ENCODE results near the gene ERCC6. TPM values are rescaled to one million over a fixed set of nuclear protein-coding genes. Genes with fewer than 3 reads are reported as not detected.

Gene ERCC6
- total RNA-seq, 4 donors from 2014 or later: 27.9 to 50.2 (median 32.5) TPM

DNA sequence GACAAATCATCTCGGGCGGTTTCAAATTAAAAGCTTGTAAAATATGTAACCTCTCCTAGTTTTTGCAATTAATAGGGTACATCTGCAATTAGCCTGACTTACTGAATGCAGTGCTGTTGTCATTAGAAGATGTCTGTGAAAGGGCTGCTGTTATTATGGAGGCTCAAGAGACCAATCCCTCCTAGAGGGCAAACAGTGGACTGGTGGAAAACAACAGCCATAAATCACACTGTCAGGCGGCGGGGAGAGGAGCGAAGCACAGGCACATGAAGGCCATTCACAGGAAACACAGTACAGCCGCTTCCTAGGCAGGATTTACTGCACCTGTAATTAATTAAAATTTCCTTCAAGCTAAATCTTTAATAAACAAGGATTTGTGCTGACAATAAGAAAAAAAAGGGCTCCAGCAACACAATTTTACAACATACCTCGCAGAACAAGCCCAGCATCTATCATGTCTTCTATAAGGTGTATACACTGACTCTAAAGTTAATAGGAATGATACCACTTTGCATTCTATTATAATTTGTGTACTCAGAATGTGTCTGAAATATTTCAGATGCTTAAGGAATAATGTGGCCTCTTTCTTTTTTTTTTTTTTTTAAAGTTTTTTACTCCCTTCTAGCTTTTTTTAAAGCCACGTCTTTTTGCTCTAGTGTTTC is 50.7 kb downstream of the ERCC6 start:
- no peak for TF ChIP-seq POLR2A (IDR thresholded peaks at IDR 0.05)
- TF ChIP-seq, protein P1, sequence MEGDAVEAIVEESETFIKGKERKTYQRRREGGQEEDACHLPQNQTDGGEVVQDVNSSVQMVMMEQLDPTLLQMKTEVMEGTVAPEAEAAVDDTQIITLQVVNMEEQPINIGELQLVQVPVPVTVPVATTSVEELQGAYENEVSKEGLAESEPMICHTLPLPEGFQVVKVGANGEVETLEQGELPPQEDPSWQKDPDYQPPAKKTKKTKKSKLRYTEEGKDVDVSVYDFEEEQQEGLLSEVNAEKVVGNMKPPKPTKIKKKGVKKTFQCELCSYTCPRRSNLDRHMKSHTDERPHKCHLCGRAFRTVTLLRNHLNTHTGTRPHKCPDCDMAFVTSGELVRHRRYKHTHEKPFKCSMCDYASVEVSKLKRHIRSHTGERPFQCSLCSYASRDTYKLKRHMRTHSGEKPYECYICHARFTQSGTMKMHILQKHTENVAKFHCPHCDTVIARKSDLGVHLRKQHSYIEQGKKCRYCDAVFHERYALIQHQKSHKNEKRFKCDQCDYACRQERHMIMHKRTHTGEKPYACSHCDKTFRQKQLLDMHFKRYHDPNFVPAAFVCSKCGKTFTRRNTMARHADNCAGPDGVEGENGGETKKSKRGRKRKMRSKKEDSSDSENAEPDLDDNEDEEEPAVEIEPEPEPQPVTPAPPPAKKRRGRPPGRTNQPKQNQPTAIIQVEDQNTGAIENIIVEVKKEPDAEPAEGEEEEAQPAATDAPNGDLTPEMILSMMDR (IDR thresholded peaks at IDR 0.05): no peak
- Histone ChIP-seq H3K9me3 (no peaks in the 10 kb centered on the region), H3K36me3 (no peaks in the 10 kb centered on the region), H3K27ac (no peak overlapping the region), H3K27me3 (no peaks in the 10 kb centered on the region), H3K4me1 (no peaks in the 10 kb centered on the region), H3K4me3 (replicated peaks in 1 of 3) (no peak overlapping the region)
- intact Hi-C loops (cut with DNase I): no loop called here
- 92 to 95% methylated on average over 8 of the region's 8 CpGs for WGBS, 2 donors
- DNase-seq: no peak

DNA sequence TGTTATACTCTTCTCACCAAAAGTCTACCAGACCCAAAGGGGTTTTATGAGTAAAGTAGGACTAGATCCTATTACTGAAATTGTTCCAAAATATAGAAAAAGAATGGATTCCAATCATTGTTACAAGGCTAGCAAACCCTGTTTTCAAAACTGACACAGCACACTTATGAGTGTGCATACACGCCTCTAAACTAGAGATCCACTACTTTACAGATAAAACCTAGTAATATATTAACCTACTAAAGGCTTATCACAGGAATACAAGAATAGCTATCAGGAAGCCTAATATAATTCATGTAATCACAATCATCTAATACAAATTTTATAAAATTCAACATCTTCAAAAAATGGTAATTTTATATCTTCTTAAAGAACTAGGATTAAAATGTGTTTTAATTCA is 52.2 kb downstream of the ERCC6 start:
- Histone ChIP-seq H3K36me3 (peaks cover 0 to 3% of the 10 kb centered on the region in 2 donors), H3K4me3 (replicated peaks in 1 of 3) (no peak overlapping the region), H3K27me3 (no peaks in the 10 kb centered on the region), H3K4me1 (no peaks in the 10 kb centered on the region), H3K27ac (no peak overlapping the region), H3K9me3 (no peaks in the 10 kb centered on the region)
- TF ChIP-seq, protein P1 (IDR thresholded peaks at IDR 0.05): no peak
- TF ChIP-seq POLR2A (IDR thresholded peaks at IDR 0.05): no peak
- 92 to 96% methylated on average over 1 of the region's 1 CpG for WGBS, 2 donors
- no peak for DNase-seq
- intact Hi-C loops (cut with DNase I): no loop called here

DNA sequence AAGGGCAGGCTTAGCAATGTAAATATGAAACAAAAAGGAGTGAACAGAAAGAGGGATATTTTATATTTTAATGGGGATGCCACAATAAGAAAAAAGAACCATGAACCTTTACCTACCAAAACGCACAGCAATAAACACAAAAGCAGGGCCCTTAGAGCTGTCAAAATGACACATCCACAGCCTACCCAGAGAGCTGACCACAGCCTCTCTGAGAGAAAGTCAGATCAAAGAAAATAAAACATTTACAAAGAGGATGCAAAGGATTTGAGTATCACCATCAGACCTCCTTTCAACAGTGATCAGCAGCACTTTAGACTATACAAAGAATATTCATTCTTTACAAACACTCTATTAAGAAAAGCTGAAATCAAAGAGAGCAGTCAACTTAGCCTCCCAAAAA is 52.9 kb downstream of the ERCC6 start:
- 90 to 94% methylated on average over 1 of the region's 1 CpG for WGBS, 2 donors

DNA sequence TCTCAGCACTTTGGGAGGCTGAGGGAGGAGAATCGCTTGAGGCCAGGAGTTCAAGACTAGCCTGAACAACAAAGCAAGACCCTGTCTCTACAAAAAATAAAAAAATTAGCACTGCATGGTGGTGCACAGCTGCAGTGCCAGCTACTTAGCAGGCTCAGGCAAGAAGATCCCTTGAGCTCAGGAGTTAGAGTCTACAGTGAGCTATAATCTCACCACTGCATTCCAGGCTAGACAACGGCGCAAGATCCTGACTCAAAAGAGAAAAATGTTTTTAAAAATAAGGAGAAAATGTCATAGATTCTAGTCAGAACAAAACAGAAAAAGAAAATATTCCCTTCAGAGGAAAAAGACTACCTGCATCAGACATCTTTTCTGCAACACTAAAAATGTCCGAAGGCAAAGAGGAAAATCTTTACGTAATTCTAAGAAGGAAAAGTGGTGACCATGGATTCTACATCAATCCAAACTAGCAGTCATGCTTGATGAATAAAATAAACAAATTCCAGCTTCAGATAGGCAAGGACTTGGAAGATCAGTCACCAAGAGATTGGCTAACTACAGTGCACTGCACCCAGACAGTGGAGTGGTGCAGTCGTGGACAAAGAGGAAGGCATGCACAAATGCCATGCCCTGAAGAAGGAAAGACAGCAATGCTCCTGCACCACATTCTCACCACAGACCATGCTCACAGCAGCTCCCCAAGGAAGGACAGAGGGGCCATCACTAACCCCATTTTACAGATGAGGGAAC is 54.3 kb downstream of the ERCC6 start:
- no peak for DNase-seq
- no peak for TF ChIP-seq POLR2A (IDR thresholded peaks at IDR 0.05)
- TF ChIP-seq, protein P1 (IDR thresholded peaks at IDR 0.05): no peak
- intact Hi-C loops (cut with DNase I): no loop called here

More for the DNA sequence above, 52.9 kb downstream of the ERCC6 start:
- H3K27ac ChIP-seq: no peak overlapping the region
- H3K9me3 ChIP-seq: no peaks in the 10 kb centered on the region
- peaks cover 0 to 3% of the 10 kb centered on the region in 2 donors for H3K36me3 ChIP-seq
- intact Hi-C loops (cut with DNase I): no loop called here
- H3K27me3 ChIP-seq: no peaks in the 10 kb centered on the region
- H3K4me1 ChIP-seq: no peaks in the 10 kb centered on the region
- TF ChIP-seq POLR2A (IDR thresholded peaks at IDR 0.05): no peak
- TF ChIP-seq, protein P1 (IDR thresholded peaks at IDR 0.05): no peak
- no peak overlapping the region for H3K4me3 ChIP-seq (replicated peaks in 1 of 3)
- DNase-seq: no peak

DNA sequence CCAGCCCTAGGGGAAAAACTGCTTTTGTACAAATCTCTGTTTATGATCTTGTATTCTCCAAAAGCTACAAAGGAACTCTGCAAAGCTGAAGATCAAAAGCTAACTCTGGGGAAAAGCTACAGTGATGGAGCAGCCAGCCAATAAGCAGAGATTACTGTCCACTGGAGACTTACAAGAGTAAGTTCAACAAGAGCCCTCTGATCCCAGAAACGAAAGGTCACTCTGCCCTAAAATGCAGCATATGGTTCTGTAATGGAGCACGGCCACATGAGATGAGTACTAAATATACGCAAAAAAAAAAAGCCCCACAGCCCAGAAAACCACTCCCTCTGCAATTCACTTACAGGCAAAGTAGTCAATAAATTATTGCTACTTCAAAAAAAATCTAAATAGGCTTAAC is 60.1 kb downstream of the ERCC6 start:
- TF ChIP-seq POLR2A (IDR thresholded peaks at IDR 0.05): no peak
- TF ChIP-seq, protein P1 (IDR thresholded peaks at IDR 0.05): no peak
- peaks cover 22 to 31% of the 10 kb centered on the region in 2 donors for H3K36me3 ChIP-seq
- no peak overlapping the region for H3K27ac ChIP-seq
- no peaks in the 10 kb centered on the region for H3K4me1 ChIP-seq
- no peak overlapping the region for H3K4me3 ChIP-seq (replicated peaks in 1 of 3)
- no peak for DNase-seq
- WGBS, 2 donors: 88 to 90% methylated on average over 3 of the region's 3 CpGs
- intact Hi-C loops (cut with DNase I): no loop called here
- H3K27me3 ChIP-seq: no peaks in the 10 kb centered on the region
- no peaks in the 10 kb centered on the region for H3K9me3 ChIP-seq

More for the DNA sequence above, 54.3 kb downstream of the ERCC6 start:
- H3K9me3 ChIP-seq: no peaks in the 10 kb centered on the region
- no peak overlapping the region for H3K4me3 ChIP-seq (replicated peaks in 1 of 3)
- no peaks in the 10 kb centered on the region for H3K4me1 ChIP-seq
- no peak overlapping the region for H3K27ac ChIP-seq
- H3K36me3 ChIP-seq: peaks cover 0 to 3% of the 10 kb centered on the region in 2 donors
- H3K27me3 ChIP-seq: no peaks in the 10 kb centered on the region
- whole genome bisulfite sequencing, 2 donors: 85 to 87% methylated on average over 6 of the region's 6 CpGs
